GM18520 (cell line): ENCODE data around the gene GRAP2.

Experiments used
- ATAC-seq: cut with Tn5 transposase; IDR thresholded peaks from one replicate; pipeline ENCODE4 v1.9.1; 2021; ENCODE audit not compliant: unreplicated experiment

Gene GRAP2

DNA sequence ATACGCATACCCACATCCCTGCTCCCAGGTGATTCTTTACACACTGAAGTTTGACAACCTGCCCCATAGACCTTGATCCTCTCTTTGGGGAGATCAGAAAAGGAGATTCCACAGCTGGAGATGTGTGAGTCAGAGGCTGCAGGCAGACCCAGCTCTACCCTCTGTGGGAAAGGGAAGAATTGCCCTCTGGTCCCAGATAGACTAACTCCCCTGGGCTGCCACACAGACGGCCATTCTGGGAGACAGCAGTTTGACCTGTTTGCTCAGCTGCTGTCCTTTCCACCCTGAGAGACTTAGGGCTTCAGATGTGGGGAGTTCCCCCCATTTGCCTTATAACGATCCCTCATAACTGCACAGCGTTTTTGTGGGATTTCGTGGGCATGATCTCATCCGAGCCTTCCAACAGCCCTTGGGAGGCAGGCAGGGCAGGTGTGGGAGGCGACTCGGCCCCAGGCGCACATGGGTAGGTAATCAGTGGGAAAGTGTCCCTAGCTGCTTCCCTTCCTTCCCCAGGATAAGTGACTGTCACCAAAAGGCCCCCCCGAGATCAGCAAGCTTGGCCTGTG is 107.9 kb downstream of the GRAP2 start:
- no peak for ATAC-seq

- no peak for ATAC-seq
Observed at GRCh38 chr22:40009292-40009774, 108.4 kb downstream of the GRAP2 start.

DNA sequence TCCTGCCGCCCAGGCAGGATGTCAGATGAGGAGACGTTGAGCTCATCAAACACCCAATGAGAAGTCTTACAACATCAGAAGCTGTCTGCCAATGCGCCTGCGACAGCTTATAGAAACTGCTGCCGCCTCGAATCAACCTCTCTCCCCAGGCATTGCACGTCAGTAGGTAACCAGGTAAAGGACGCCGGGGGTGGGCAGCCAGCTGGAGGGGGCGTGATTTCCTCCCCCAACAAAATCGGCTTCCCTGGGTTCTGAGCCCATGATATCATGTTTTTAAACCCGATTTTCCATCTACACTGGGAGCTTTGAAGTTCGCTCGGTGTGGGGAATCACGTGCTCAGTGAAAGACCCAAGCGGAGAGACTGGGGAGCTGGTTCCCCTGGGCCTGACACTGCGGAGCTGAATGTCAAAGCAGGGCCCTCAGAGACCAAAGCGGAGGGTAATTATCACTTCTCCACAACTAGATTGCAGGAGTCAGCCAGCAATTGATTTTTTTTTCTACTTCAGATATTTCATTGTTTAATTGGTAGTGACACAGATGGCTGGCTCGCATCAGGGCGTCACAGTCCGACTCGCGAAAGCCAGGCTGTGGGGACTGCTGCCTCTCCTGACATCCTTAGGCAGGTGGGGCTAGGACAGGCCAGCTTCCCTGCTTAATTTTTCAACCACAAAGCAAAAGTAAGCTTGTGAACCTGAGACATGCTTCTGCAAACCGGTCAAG is 109.2 kb downstream of the GRAP2 start:
- ATAC-seq: no peak

GRCh38 chr22:40010746-40011145 is 109.9 kb downstream of the GRAP2 start:
- no peak for ATAC-seq

- no peak for ATAC-seq
Observed at GRCh38 chr22:40014667-40015248, 113.9 kb downstream of the GRAP2 start.

GRCh38 chr22:40015358-40015976 is 114.6 kb downstream of the GRAP2 start:
- ATAC-seq: no peak

DNA sequence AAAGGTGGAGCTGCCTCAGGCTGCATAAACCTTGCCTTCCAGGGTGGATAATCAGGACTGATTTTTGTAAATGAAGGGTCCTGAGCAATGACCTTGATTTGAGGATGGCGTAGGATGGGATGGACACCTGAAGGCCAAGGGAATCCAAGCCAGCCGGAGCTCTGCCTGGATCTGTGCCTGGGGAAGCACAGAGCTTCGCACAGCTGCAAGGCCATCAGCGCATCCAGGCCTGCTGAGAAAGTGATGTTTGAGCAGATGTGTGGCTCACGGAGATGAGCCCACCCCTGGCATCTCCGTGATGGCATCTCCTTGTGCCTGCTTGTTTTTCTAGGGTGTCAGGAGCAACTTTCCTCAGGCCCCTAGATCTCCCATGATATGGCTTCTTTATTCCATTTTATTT is 117.2 kb downstream of the GRAP2 start:
- no peak for ATAC-seq

DNA sequence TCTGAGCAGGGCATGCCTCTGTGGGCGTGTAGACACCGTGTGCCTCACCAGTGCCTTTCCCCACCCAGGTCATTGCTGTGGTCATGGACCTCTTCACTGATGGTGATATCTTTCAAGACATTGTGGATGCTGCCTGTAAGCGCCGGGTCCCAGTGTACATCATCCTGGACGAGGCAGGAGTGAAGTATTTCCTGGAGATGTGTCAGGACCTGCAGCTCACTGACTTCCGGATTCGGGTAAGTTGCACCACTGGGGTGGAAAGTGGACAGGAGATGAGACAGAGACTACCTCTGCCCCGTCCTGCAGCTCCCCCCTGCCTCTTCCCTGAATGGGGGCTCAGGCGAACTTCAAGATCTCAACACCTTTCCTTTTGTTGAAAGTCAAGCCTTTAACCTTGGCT is 118.2 kb downstream of the GRAP2 start:
- no peak for ATAC-seq

- no peak for ATAC-seq
Observed at GRCh38 chr22:40020956-40021355, 120.1 kb downstream of the GRAP2 start.

GRCh38 chr22:40021401-40022000 is 120.6 kb downstream of the GRAP2 start:
- no peak for ATAC-seq

DNA sequence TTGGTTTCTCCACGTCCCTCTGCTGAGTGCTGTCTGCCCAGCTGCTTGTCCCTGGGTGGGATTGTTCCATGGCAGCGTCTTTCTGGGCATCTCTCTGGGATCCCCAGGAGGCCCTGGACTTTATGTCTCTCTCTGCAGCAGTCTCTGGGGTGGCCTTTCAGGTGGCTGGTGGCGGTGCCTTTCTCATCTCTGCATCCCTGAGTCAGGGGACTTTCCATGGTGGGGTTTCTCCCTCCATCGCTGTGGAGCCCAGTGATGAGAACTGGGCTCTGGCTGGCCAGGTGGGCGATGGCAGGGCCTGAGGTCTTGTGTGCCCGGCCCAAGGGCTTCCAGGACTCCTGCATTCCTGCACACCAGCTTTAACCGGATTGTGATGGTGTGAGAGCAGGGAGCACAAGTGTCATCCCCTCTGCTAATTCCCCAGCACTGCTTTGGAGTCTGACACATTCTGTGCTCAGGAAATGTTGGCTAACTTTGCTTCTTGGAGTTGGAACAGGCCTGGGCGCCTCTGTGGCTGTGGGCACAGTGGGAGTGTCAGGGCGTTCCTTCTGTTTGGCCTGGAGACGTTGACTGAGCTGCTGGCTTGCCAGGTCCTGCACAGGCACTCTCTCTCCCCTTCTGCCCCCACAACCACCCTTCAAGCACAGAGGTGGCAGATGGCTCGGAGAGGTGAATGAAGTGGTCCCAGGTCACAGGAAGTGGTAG is 121.8 kb downstream of the GRAP2 start:
- no peak for ATAC-seq
